Endothelial cell of umbilical vein (primary cell): ENCODE results near the gene GPR155. TPM values are rescaled to one million over a fixed set of nuclear protein-coding genes. Genes with fewer than 3 reads are reported as not detected.

Source experiments
- BruUV-seq: library from RNA; stranded (reverse); fragments of 400-500 nt; replicated peaks from 2 replicates; lab custom pipeline; 2021; lab: Mats Ljungman, UMichigan
- CTCF ChIA-PET: fragments of 300-600, 350-600 bp; sonication (Branson Sonifier 250); formaldehyde crosslinking; loops from one replicate; lab custom pipeline; 2021; ENCODE audit warnings: antibody characterized with exemption, inconsistent platforms; lab: Charles Lee
- POLR2A ChIA-PET: fragments of 300-600, 350-600 bp; sonication (Branson Sonifier 250); formaldehyde crosslinking; loops from one replicate; lab custom pipeline; 2021; ENCODE audit warnings: antibody characterized with exemption, inconsistent platforms; lab: Charles Lee
- DNase-seq: peaks from one replicate; pipeline ENCODE4 v3.0.0-alpha.2; 2011; ENCODE audit warnings: low read depth, low spot score
- FAIRE-seq: peaks from 2 replicates; lab custom pipeline; 2011; peaks lifted over from hg19 to GRCh38; lab: Jason Lieb, UNC
- H2AFZ ChIP-seq: 2 replicates; pipeline ENCODE4 v1.6.0; 2012; ENCODE audit warnings: low read depth, low read length, control low read depth, inconsistent platforms
- H3K27ac ChIP-seq: 2 replicates; pipeline ENCODE4 v1.5.1; 2011; ENCODE audit warnings: low read depth, mild to moderate bottlenecking, control low read depth, low read length, moderate library complexity; ENCODE audit not compliant: insufficient read depth
- H3K27me3 ChIP-seq, 2 experiments: 2 replicates each; pipeline versions ENCODE4 v1.6.0 to v1.6.1; 2011; ENCODE audit warnings: low read length in 2 of 2, mixed read lengths in 1 of 2; ENCODE audit not compliant: control insufficient read depth in 2 of 2, insufficient read depth in 2 of 2
- H3K36me3 ChIP-seq, 2 experiments: 2 replicates in 1 of 2; 3 replicates in 1 of 2; pipeline ENCODE4 v1.5.1; 2011; ENCODE audit warnings: low read length in 2 of 2, mild to moderate bottlenecking in 1 of 2, moderate library complexity in 1 of 2; ENCODE audit not compliant: control insufficient read depth in 2 of 2, insufficient read depth in 2 of 2; ENCODE audit errors: extremely low read depth in 1 of 2
- H3K4me1 ChIP-seq: 3 replicates; pipeline ENCODE4 v1.5.1; 2011; ENCODE audit warnings: mild to moderate bottlenecking, low read length; ENCODE audit not compliant: control insufficient read depth, insufficient read depth; ENCODE audit errors: extremely low read depth
- H3K4me2 ChIP-seq: 2 replicates; pipeline ENCODE4 v1.6.1; 2011; ENCODE audit warnings: low read length, control low read depth, mixed read lengths; ENCODE audit not compliant: insufficient read depth
- H3K4me3 ChIP-seq, 3 experiments: fragments of 200-600 bp in 1 of 3; sonication (generic), shearing (Covaris generic) in 1 of 3; replicated peaks in 1 of 3; 2 replicates each; pipeline ENCODE4 v1.5.1; 2011 to 2016; ENCODE audit warnings: control low read depth in 3 of 3, low read length in 3 of 3, mild to moderate bottlenecking in 2 of 3, inconsistent platforms in 1 of 3, low read depth in 1 of 3, moderate library complexity in 1 of 3; ENCODE audit not compliant: insufficient read depth in 1 of 3
- H3K79me2 ChIP-seq: 2 replicates; pipeline ENCODE4 v1.6.0; 2012; ENCODE audit warnings: low read length, inconsistent platforms; ENCODE audit not compliant: control insufficient read depth, insufficient read depth
- H3K9ac ChIP-seq: replicated peaks from 2 replicates; pipeline ENCODE3; 2011; ENCODE audit warnings: low read length, control low read depth; ENCODE audit not compliant: insufficient read depth; ENCODE audit errors: extremely low read depth
- H3K9me1 ChIP-seq: replicated peaks from 3 replicates; pipeline ENCODE4 v1.6.0; 2011; ENCODE audit warnings: mild to moderate bottlenecking, low read length; ENCODE audit not compliant: control insufficient read depth, insufficient read depth; ENCODE audit errors: extremely low read depth
- H3K9me3 ChIP-seq: replicated peaks from 2 replicates; pipeline ENCODE4 v1.5.1; 2012; ENCODE audit warnings: low read length, inconsistent platforms; ENCODE audit not compliant: control insufficient read depth, insufficient read depth
- H4K20me1 ChIP-seq: replicated peaks from 2 replicates; pipeline ENCODE3; 2011; ENCODE audit warnings: mild to moderate bottlenecking, low read length; ENCODE audit not compliant: control insufficient read depth, insufficient read depth; ENCODE audit errors: extremely low read depth
- CTCF ChIP-seq, 2 donors: IDR thresholded peaks; 1 replicate in 1 of 2; 2 replicates in 1 of 2; pipeline ENCODE4 v1.5.1; 2011; ENCODE audit warnings: low read length in 2 of 2, mild to moderate bottlenecking in 2 of 2, moderate library complexity in 2 of 2, control low read depth in 1 of 2, inconsistent platforms in 1 of 2, low read depth in 1 of 2; ENCODE audit not compliant: insufficient read depth in 1 of 2; ENCODE audit errors: extremely low read depth in 1 of 2
- EZH2 ChIP-seq: IDR thresholded peaks from 2 replicates; pipeline ENCODE4 v1.6.1; 2012; ENCODE audit warnings: borderline replicate concordance, low read depth, mild to moderate bottlenecking, moderate library complexity, low read length, inconsistent platforms; ENCODE audit not compliant: severe bottlenecking
- FOS ChIP-seq: IDR thresholded peaks from 2 replicates; pipeline ENCODE4 v1.6.1; 2011; ENCODE audit warnings: mild to moderate bottlenecking, low read length, moderate library complexity, borderline replicate concordance; ENCODE audit not compliant: insufficient read depth
- GATA2 ChIP-seq: IDR thresholded peaks from 2 replicates; pipeline ENCODE4 v1.7.0; 2011; ENCODE audit warnings: low read depth, mild to moderate bottlenecking, moderate library complexity, mixed read lengths, low read length; ENCODE audit not compliant: insufficient read length, insufficient read depth
- JUN ChIP-seq: IDR thresholded peaks from 2 replicates; pipeline ENCODE4 v1.6.1; 2011; ENCODE audit warnings: borderline replicate concordance, low read depth; ENCODE audit not compliant: insufficient read length, insufficient read depth
- MAX ChIP-seq: IDR thresholded peaks from 2 replicates; pipeline ENCODE4 v1.6.1; 2011; ENCODE audit not compliant: insufficient read depth, insufficient read length
- MYC ChIP-seq: IDR thresholded peaks from one replicate; pipeline ENCODE4 v1.6.1; 2011; ENCODE audit warnings: mild to moderate bottlenecking, low read depth, low read length
- POLR2A ChIP-seq: IDR thresholded peaks from 2 replicates; pipeline ENCODE4 v1.6.1; 2012; ENCODE audit warnings: low read depth, mild to moderate bottlenecking, control low read depth, low read length
- POLR2AphosphoS5 ChIP-seq: IDR thresholded peaks from 2 replicates; pipeline ENCODE4 v1.6.1; 2012; ENCODE audit warnings: low read depth, mild to moderate bottlenecking, control low read depth, low read length, moderate library complexity; ENCODE audit not compliant: insufficient read depth
- dilution Hi-C: fragments of 300-500 bp; cut with MboI; formaldehyde crosslinking; loops from one replicate; pipeline ENCODE4 v1.15.0; 2019; ENCODE audit warnings: low sequenced_read_pairs; ENCODE audit not compliant: extremely low pct_ligation_motif_present
- intact Hi-C: fragments of 100-400 bp; cut with micrococcal nuclease; formaldehyde crosslinking; loops from one replicate; pipeline ENCODE4 v1.10.0; 2022
- polyA plus RNA-seq, 4 experiments: library from polyadenylated mRNA; depleted of rRNA in 3 of 4; stranded (reverse) in 3 of 4; unstranded in 1 of 4; fragments of >200 nt; gene quantifications; 2 replicates each; pipeline versions ENCODE4 v1.2.1 to v1.2.3, GENCODE V29; 2011 to 2012; ENCODE audit warnings: missing spikeins in 1 of 4
- total RNA-seq: library from RNA; stranded (reverse); gene quantifications from 2 replicates; pipeline ENCODE4 v1.2.3, GENCODE V29; 2021

The GPR155 gene
- total and polyA plus RNA-seq, 2 donors (not counting 3 experiments of a cell fraction or from before 2014, with no cell fraction given) = 0.62 to 1.7 TPM

- no peak overlapping the region for H3K9ac ChIP-seq
- DNase-seq (peak; percentile 14), FAIRE-seq (peak; percentile 50)
- H4K20me1 ChIP-seq = no peaks in the 10 kb centered on the region
- BruUV-seq = no TSS peak
- POLR2A ChIA-PET = interaction anchor here (0.7 kb wide), 1 partner anchor 54 kb away, joined by 3 read pairs; no protein-coding TSS in a partner anchor
- TF ChIP-seq EZH2 (no peak), GATA2 (no peak), JUN (no peak), MYC (no peak), CTCF (IDR thresholded peaks at IDR 0.05; ENCODE audit: extremely low read depth in 1 of 2, insufficient read depth in 1 of 2, low read depth in 1 of 2, low read length in 2 of 2) (peak in 1 of 2 donors; percentile 3)
- H3K27ac ChIP-seq = no peak overlapping the region
- CTCF ChIA-PET = interaction anchor here (0.6 to 3.9 kb wide), 2 partner anchors 60 to 166 kb away, joined by 3 to 27 read pairs; no protein-coding TSS in a partner anchor
- no peaks in the 10 kb centered on the region for H3K36me3 ChIP-seq
- no peaks in the 10 kb centered on the region for H3K79me2 ChIP-seq
- no peaks in the 10 kb centered on the region for H3K9me1 ChIP-seq
- no peaks in the 10 kb centered on the region for H3K9me3 ChIP-seq
- no peak overlapping the region for H2AFZ ChIP-seq
- H3K27me3 ChIP-seq = peaks cover 12 to 13% of the 10 kb centered on the region in 2 experiments
- intact Hi-C loops = loop anchor here (1.0 kb wide), 1 partner anchor 60 kb away; no protein-coding TSS in a partner anchor
- dilution Hi-C loops = no loop called here
- H3K4me3 ChIP-seq = no peak overlapping the region
- H3K4me1 ChIP-seq = no peaks in the 10 kb centered on the region
- no peak overlapping the region for H3K4me2 ChIP-seq
Measured at GRCh38 chr2:174522553-174522952, 35.7 kb upstream of the GPR155 start.

- BruUV-seq = no TSS peak
- intact Hi-C loops = no loop called here
- no peak overlapping the region for H3K4me3 ChIP-seq
- H3K79me2 ChIP-seq = no peaks in the 10 kb centered on the region
- ChIA-PET CTCF (no interaction called here), POLR2A (no interaction called here)
- H3K4me1 ChIP-seq = no peaks in the 10 kb centered on the region
- no peaks in the 10 kb centered on the region for H4K20me1 ChIP-seq
- H3K36me3 ChIP-seq = no peaks in the 10 kb centered on the region
- no peak overlapping the region for H3K4me2 ChIP-seq
- H3K9ac ChIP-seq = no peak overlapping the region
- dilution Hi-C loops = no loop called here
- H3K27ac ChIP-seq = no peak overlapping the region
- FAIRE-seq = no peak
- TF ChIP-seq GATA2 (no peak), JUN (no peak), MAX (no peak), EZH2 (no peak), MYC (no peak), POLR2AphosphoS5 (no peak), POLR2A (no peak), CTCF (IDR thresholded peaks at IDR 0.05; ENCODE audit: extremely low read depth in 1 of 2, insufficient read depth in 1 of 2, low read depth in 1 of 2, low read length in 2 of 2) (no peak), FOS (no peak)
- H3K9me1 ChIP-seq = no peaks in the 10 kb centered on the region
- no peak overlapping the region for H2AFZ ChIP-seq
- no peak for DNase-seq
- H3K27me3 ChIP-seq = peaks cover 10% of the 10 kb centered on the region in 2 experiments
- H3K9me3 ChIP-seq = no peaks in the 10 kb centered on the region
Measured at GRCh38 chr2:174518395-174518794, 31.6 kb upstream of the GPR155 start.
